NCI-H524 (cell line): ENCODE results near the gene PLA2G5.

ENCODE experiments used
- DNase-seq, 2 experiments: peaks; one replicate each; lab custom pipeline; 2025; lab: John Stamatoyannopoulos, UW

Gene PLA2G5

GRCh38 chr1:20068722-20069121, 1.3 kb upstream of the PLA2G5 start:
- DNase-seq, result no peak

- DNase-seq, result no peak
Observed at GRCh38 chr1:20070357-20070756, 363 bp downstream of the PLA2G5 start.

DNA sequence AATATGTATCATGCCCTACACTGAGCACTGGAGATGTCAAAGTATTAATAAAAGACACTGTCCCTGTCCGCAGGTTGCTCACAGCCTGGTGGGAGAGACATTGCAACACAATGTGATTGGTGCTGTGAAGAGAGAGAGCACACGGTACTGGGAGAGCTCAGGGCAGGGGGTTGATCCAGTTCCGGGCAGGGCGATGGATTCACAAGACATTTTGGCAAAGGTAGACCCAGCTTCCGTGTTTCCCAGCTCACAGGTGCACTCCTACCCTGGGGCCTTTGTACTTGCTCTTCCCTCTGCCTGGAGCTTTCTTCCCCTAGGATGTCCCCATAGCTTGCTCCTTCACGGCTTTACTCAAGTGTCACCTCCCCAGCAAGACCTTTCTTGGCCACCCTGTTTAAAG, 1.4 kb downstream of the PLA2G5 start:
- no peak for DNase-seq

DNA sequence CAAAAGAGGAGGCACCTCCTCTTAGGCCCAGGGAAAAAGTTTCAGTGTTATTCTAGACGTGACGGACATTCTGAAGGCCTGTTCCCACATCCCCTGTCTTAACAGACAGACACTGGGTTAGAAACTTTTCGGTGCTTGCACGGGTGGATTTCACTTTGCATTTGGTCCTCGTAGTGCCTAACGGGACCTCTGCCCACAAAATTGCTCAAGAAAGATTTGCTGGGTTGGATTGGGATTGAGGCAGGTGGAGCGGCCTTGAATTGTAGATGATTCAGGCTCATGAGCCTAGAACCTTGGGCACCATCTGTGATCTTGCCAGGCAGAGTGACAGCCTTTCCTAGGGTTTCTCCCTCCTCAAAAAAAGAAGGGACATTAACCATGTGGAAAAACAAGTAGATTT, 2.8 kb downstream of the PLA2G5 start:
- no peak for DNase-seq

- DNase-seq, result no peak
Observed at GRCh38 chr1:20073256-20073655, 3.3 kb downstream of the PLA2G5 start.

- no peak for DNase-seq
Observed at GRCh38 chr1:20074055-20074724, 4.2 kb downstream of the PLA2G5 start.

DNA sequence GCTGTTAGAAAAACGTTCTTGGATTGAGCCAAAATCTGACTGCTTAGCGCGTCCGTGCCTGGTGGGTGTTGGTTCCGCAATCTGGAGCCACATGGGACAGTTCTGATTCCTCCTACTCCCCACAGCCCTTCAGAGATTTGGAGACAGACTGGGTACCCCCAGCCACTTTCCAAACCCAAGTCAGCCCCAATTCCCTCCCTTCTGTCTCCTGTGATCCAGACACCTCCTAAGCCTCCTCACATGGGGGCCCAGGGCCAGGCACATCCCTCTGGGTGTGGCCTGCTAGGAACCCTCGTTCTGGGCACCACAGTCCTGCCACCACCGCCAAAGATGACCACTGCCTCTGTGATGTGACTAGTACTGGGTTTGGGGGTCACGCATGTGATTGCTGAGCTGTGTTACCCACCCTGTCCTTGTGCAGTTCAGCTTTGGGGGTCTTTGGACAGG, 4.8 kb downstream of the PLA2G5 start:
- DNase-seq, result no peak

GRCh38 chr1:20075345-20075744, 5.4 kb downstream of the PLA2G5 start:
- DNase-seq, result no peak

DNA sequence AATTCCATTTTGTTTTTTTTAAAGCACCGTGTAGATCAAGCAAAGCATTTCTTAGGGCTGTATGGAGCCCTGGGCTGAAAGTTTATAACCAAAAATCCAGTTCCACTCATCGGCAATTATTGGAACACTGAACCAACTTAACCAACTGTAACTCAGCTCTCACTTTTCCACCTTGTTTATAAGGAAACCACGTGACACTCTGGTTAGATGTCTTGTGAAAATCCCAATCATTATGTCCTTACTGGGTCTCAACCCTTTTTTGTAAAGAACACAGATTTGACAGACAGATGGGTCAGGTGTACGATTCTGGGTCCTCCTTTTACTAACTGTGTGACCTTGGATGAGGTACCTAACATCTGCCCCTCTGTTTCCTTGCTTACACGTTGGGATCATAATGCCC, 6.2 kb downstream of the PLA2G5 start:
- no peak for DNase-seq

- DNase-seq, result no peak
Observed at GRCh38 chr1:20076710-20077461, 6.9 kb downstream of the PLA2G5 start.

- no peak for DNase-seq
Observed at GRCh38 chr1:20078171-20078651, 8.2 kb downstream of the PLA2G5 start.

- no peak for DNase-seq
Observed at GRCh38 chr1:20078711-20079110, 8.7 kb downstream of the PLA2G5 start.

DNA sequence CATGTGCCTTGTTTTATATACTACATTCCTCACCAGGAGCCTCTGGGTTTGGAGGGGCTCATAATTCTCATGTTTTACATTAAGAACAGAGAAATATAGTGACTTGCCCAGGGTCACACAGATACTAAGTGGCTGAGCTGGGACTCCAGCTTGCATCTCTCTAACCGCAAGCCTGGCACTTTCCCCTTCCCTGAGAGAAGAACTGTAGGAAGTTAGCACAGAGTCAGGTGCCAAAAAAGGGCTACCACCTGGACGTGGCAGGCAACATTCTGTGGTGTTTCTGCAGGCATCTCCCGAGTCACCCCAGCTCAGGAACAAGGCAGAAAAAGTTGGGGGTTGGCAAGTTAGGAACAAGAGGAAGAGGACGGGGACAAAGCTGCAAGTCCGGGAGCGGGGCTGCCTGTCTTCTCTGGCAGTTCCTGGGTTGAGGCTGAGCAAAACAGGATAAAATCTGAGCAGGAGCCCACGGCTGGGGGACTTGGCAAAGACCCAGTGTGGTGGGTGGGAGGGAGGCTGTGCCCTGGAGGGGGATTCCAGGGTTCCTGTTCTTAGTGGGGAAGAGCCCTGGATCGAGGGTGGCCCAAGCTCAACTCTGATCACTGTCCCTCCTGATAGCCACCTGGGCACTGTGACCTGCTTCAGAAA, 9.8 kb downstream of the PLA2G5 start:
- no peak for DNase-seq

GRCh38 chr1:20080441-20081352, 10.7 kb downstream of the PLA2G5 start:
- no peak for DNase-seq

- no peak for DNase-seq
Observed at GRCh38 chr1:20081353-20081810, 11.4 kb downstream of the PLA2G5 start.

GRCh38 chr1:20082772-20083171, 12.8 kb downstream of the PLA2G5 start:
- DNase-seq, result no peak

- DNase-seq, result no peak
Observed at GRCh38 chr1:20083178-20083944, 13.4 kb downstream of the PLA2G5 start.

DNA sequence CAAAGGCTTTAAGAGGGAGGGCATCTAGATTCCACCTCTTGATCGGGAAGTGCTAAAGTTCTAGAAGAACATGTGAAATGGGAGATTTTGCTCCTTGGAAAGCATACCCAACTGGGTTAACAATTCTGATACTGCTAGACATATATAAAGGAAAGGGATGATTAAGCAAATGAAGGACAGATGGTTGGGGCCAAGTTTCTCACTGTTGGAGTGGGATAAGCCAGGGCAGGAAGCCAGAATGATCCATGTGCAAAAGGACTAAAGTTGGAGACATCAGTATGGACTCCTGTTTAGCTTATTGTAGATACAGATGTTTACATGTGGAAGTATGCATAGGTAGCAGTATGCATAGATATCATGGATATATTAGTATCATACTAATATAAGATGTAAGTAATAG, 16.8 kb downstream of the PLA2G5 start:
- peak in 1 of 2 experiments; percentile 40 for DNase-seq

DNA sequence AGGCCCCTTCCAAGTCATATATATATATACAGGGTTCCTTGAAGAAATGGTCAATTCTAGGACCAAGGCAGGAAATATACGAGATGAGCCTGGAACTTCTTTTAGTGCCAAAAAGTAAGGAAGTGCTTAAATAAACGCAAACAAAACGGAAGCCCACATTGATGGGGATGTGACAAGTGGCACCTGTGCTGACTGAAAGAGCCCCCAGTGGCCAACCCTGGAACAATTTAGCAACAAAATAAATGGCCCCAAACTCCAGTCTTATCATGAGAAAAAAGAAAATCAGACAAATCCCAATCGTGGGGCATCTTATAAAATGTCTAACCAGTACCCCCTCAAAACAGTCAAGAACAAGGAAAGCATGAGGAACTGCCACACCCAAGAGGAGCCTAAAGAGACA, 17.7 kb downstream of the PLA2G5 start:
- DNase-seq, result no peak

DNA sequence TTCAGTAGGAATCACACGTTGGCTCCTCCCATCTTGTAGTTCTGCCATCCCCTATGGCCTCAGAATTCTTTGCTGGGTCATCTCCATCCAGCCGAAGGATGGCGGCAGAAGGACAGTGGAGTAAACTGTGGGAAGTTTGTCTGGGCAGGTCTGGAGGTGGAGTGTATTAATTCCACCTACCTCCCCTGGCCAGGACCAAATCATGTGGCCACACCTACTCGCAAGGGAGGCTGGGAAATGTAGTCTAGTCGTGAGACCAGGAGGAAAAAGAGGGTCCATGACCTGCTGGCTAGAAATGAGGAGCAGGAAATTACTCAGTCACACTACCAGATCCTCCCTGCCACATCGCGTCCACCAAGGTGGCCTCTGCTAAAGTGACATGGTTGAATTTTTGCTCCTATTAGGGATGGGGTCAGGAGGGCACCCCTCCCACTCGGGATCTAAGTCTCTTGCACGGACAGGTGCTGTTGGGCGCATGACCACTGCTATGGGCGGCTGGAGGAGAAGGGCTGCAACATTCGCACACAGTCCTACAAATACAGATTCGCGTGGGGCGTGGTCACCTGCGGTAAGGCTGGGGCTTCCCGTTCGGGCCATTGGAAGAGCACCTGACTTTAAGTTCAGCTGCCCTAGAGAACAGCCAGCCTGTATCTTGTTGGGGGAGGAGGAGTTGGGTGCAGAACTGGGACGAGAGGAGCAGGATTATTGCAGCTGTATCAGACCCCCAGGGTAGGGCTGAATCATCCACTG, 19.5 kb downstream of the PLA2G5 start:
- no peak for DNase-seq
